Esophagus squamous epithelium (tissue), 4 donors: ENCODE data around the gene NXNL2.

ENCODE experiments used
- CTCF ChIP-seq, 6 experiments: fragments of 450-650 bp in 4 of 6; fragments of 200-600 bp in 2 of 6; sonication (generic) in 2 of 6; IDR thresholded peaks; one replicate each; pipeline ENCODE4 v1.5.1; 2016 to 2019; ENCODE audit warnings: antibody characterized with exemption in 6 of 6, mild to moderate bottlenecking in 4 of 6, moderate library complexity in 4 of 6
- POLR2A ChIP-seq, 4 donors: fragments of 450-650 bp; IDR thresholded peaks; one replicate each; pipeline ENCODE4 v1.6.1; 2017; ENCODE audit warnings: antibody characterized with exemption in 4 of 4, mild to moderate bottlenecking in 4 of 4, moderate library complexity in 3 of 4

GRCh38 chr9:88521308-88521707 is 13.7 kb upstream of the NXNL2 start:
- no peak for TF ChIP-seq POLR2A (IDR thresholded peaks at IDR 0.05)
- TF ChIP-seq CTCF (IDR thresholded peaks at IDR 0.05) = no peak
